GM18517 (cell line): ENCODE measurements around the gene ST6GALNAC4.
A peak's percentile ranks its signal among the peaks of the same experiment; 100 is the strongest.

Experiments
- ATAC-seq: cut with Tn5 transposase; IDR thresholded peaks from one replicate; pipeline ENCODE4 v1.9.1; 2021; ENCODE audit warnings: mild to moderate bottlenecking, moderate library complexity; ENCODE audit not compliant: unreplicated experiment

Gene ST6GALNAC4

GRCh38 chr9:127916720-127917581 lies at the start of gene ST6GALNAC4:
ST6GALNAC4 (minus strand) TSS chr9:127917041; CDS start chr9:127916419, 622 bp downstream.
- ATAC-seq, result peak; percentile 33

- ATAC-seq, result no peak
These were observed 49.1 kb upstream of the ST6GALNAC4 start for GRCh38 chr9:127965953-127966352.

- ATAC-seq, result no peak
These were observed 46.7 kb upstream of the ST6GALNAC4 start for GRCh38 chr9:127963359-127964064.

GRCh38 chr9:127963041-127963358 lies 46.2 kb upstream of the ST6GALNAC4 start:
- no peak for ATAC-seq

GRCh38 chr9:127962278-127962677 lies 45.4 kb upstream of the ST6GALNAC4 start:
- ATAC-seq, result no peak

- ATAC-seq, result no peak
These were observed 44.8 kb upstream of the ST6GALNAC4 start for GRCh38 chr9:127961613-127962155.

- ATAC-seq, result no peak
These were observed 44.3 kb upstream of the ST6GALNAC4 start for GRCh38 chr9:127961155-127961490.

GRCh38 chr9:127960410-127961154 lies 43.7 kb upstream of the ST6GALNAC4 start:
- no peak for ATAC-seq

- no peak for ATAC-seq
These were observed 43.1 kb upstream of the ST6GALNAC4 start for GRCh38 chr9:127959841-127960409.

- ATAC-seq, result no peak
These were observed 42.6 kb upstream of the ST6GALNAC4 start for GRCh38 chr9:127959398-127959797.

GRCh38 chr9:127958728-127959127 lies 41.9 kb upstream of the ST6GALNAC4 start:
- ATAC-seq, result no peak

- no peak for ATAC-seq
These were observed 38.6 kb upstream of the ST6GALNAC4 start for GRCh38 chr9:127955294-127956015.

GRCh38 chr9:127954831-127955293 lies 38.0 kb upstream of the ST6GALNAC4 start:
- no peak for ATAC-seq

- ATAC-seq, result no peak
These were observed 37.1 kb upstream of the ST6GALNAC4 start for GRCh38 chr9:127953768-127954505.

GRCh38 chr9:127953154-127953553 lies 36.3 kb upstream of the ST6GALNAC4 start:
- ATAC-seq, result no peak

GRCh38 chr9:127950513-127951289 lies 33.9 kb upstream of the ST6GALNAC4 start:
- ATAC-seq, result no peak

- no peak for ATAC-seq
These were observed 33.1 kb upstream of the ST6GALNAC4 start for GRCh38 chr9:127949827-127950512.
